Keratinocyte (primary cell): Measurements from ENCODE around the gene TAF4.

Experiments
- EZH2 ChIP-seq: IDR thresholded peaks from one replicate; pipeline ENCODE4 v1.6.1; 2012; ENCODE audit warnings: inconsistent platforms, mild to moderate bottlenecking, low read length, moderate library complexity
- TF ChIP-seq, protein P1 (sequence below), 3 experiments: IDR thresholded peaks in 1 of 3; conservative IDR thresholded peaks in 1 of 3; optimal IDR thresholded peaks in 1 of 3; 2 replicates in 2 of 3; 3 replicates in 1 of 3; pipeline versions ENCODE3 to v1.5.1; 2011; ENCODE audit warnings: low read length in 3 of 3, mild to moderate bottlenecking in 3 of 3, moderate library complexity in 2 of 3, control low read depth in 1 of 3, inconsistent platforms in 1 of 3; ENCODE audit not compliant: insufficient read depth in 2 of 3; ENCODE audit errors: extremely low read depth in 1 of 3

DNA sequence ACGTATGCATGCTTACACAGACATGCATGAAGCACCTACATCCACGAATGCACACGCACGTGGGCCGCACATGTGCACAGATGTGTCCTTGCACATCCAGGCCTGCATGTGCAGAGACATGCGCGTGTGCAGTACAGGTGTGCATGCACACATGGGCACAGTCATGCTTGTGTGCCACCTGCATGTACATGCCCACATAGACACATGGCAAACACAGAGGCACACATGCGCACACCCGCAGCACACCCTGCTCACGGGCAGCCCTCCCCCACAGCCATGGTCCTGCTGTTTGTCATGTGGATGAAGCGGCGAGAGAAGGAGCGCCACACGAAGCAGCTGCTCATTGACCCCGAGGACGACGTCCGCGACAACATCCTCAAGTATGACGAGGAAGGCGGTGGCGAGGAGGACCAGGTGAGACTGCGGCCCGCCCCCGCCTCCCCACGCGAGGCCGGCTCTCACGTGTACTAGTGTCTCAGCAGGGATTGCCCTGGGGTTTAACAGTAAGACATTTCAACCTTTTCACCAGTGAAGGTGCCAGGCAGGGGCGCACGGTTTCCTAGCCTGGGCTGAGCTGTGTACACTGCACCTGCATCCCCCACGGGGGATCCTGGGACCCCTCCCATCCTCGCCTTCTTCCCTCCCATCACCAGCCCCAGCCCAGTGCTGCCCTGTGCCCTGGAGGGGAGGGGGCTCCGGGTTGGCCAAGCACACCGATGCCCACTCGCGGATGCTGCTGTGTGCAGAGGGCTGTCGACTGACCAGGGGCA, 132.8 kb downstream of the TAF4 start:
- TF ChIP-seq, protein P1, sequence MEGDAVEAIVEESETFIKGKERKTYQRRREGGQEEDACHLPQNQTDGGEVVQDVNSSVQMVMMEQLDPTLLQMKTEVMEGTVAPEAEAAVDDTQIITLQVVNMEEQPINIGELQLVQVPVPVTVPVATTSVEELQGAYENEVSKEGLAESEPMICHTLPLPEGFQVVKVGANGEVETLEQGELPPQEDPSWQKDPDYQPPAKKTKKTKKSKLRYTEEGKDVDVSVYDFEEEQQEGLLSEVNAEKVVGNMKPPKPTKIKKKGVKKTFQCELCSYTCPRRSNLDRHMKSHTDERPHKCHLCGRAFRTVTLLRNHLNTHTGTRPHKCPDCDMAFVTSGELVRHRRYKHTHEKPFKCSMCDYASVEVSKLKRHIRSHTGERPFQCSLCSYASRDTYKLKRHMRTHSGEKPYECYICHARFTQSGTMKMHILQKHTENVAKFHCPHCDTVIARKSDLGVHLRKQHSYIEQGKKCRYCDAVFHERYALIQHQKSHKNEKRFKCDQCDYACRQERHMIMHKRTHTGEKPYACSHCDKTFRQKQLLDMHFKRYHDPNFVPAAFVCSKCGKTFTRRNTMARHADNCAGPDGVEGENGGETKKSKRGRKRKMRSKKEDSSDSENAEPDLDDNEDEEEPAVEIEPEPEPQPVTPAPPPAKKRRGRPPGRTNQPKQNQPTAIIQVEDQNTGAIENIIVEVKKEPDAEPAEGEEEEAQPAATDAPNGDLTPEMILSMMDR (optimal IDR thresholded peaks at IDR 0.05 in 1 of 3, IDR thresholded peaks at IDR 0.05 in 1 of 3, conservative IDR thresholded peaks at IDR 0.05 in 1 of 3; ENCODE audit: extremely low read depth in 1 of 3, insufficient read depth in 2 of 3, low read length in 3 of 3), result no peak
- no peak for TF ChIP-seq EZH2
